ENCODE measurements around the gene TMBIM4.
A peak's percentile ranks its signal among the peaks of the same experiment; 100 is the strongest.
"Not testable (repeated sequence)": the region's sequence is repeated elsewhere in the genome, so short reads cannot be mapped to it uniquely, and the experiment has no call there.

Gene TMBIM4

DNA sequence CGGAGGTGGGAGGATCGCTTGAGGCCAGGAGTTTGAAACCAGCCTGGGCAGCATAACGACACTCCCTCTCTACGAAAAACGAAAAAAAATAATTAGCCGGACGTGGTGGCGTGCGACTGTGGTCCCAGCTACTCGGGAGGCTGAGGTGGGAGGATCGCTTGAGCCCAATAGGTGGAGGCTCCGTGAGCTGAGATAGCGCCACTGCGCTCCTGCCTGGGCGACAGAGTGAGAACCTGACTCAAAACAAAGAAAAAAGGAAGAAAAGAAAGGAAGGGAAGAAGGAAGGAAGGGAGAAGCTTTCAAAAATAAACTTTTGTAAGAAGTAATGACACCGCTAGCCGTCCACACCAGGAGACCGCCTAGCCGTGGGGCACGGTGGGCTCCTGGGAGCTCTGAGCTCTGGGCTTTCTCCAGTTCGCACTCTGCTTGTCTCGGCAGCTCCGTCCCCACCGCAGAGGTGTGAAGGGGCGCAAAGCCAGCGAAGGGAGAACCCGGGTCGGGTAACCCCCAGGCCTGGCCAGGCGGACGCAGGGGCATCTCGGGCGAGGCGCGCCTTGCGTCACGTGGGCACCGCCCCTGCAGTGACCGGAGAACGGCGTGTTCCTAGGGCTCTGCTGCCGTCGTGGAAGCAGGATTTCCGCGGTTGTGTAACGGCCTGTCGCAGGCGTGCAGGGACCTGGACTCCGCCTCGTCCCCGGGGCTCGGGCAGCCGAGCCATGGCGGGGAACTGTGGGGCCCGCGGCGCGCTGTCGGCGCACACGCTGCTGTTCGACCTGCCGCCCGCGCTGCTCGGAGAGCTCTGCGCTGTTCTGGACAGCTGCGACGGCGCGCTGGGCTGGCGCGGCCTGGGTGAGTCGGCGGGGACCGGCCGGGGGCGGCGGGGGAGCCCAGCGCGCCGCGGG, 19.0 kb upstream of the TMBIM4 start, which contains the start of gene IRAK3:
IRAK3 (plus strand) TSS at position 631 of the 902 bp plus-strand sequence; CDS start at position 717, 86 bp downstream.
- TF ChIP-seq, protein P1, sequence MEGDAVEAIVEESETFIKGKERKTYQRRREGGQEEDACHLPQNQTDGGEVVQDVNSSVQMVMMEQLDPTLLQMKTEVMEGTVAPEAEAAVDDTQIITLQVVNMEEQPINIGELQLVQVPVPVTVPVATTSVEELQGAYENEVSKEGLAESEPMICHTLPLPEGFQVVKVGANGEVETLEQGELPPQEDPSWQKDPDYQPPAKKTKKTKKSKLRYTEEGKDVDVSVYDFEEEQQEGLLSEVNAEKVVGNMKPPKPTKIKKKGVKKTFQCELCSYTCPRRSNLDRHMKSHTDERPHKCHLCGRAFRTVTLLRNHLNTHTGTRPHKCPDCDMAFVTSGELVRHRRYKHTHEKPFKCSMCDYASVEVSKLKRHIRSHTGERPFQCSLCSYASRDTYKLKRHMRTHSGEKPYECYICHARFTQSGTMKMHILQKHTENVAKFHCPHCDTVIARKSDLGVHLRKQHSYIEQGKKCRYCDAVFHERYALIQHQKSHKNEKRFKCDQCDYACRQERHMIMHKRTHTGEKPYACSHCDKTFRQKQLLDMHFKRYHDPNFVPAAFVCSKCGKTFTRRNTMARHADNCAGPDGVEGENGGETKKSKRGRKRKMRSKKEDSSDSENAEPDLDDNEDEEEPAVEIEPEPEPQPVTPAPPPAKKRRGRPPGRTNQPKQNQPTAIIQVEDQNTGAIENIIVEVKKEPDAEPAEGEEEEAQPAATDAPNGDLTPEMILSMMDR (IDR thresholded peaks at IDR 0.05; ENCODE audit: insufficient read depth, low read length, poor library complexity, severe bottlenecking) = no peak
- DNase-seq (ENCODE audit: extremely low read depth, insufficient read length) = peak; percentile 52
- H3K36me3 ChIP-seq (ENCODE audit: control insufficient read depth, insufficient read depth, low read length) = no peaks in the 10 kb centered on the region
- H3K4me3 ChIP-seq (replicated peaks; ENCODE audit: low read depth, low read length) = peak within 1 kb of the TSS; percentile 50
- no peaks in the 10 kb centered on the region; the same call in 1 of the 2 replicates for H3K27me3 ChIP-seq (replicated peaks; ENCODE audit: control insufficient read depth, insufficient read depth, low read length)

DNA sequence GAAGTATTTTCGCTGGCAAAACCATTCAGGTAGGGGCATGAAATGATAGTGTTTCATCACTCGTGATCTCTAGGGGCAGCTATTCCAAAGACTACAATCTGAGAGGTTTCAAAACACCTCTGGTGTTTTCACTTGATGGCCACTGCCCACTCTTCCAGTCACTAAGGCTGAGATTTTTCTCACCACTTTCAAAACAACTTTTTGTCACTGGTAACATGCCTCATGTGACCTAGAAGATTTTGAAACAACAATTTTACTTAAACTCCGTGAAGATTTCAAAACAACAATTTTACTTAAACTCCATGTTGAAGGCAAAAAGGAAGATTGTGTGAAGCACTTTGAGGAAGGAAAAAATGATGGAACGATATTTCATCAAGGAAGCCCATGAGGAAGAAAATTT, 18.0 kb upstream of the TMBIM4 start:
- TF ChIP-seq, protein P1 (IDR thresholded peaks at IDR 0.05; ENCODE audit: insufficient read depth, low read length, poor library complexity, severe bottlenecking) = no peak
- Histone ChIP-seq H3K27me3 (replicated peaks; ENCODE audit: control insufficient read depth, insufficient read depth, low read length) (no peaks in the 10 kb centered on the region; the same call in 1 of the 2 replicates), H3K36me3 (ENCODE audit: control insufficient read depth, insufficient read depth, low read length) (no peaks in the 10 kb centered on the region), H3K4me3 (replicated peaks; ENCODE audit: low read depth, low read length) (no peak overlapping the region)
- DNase-seq (ENCODE audit: extremely low read depth, insufficient read length) = no peak

DNA sequence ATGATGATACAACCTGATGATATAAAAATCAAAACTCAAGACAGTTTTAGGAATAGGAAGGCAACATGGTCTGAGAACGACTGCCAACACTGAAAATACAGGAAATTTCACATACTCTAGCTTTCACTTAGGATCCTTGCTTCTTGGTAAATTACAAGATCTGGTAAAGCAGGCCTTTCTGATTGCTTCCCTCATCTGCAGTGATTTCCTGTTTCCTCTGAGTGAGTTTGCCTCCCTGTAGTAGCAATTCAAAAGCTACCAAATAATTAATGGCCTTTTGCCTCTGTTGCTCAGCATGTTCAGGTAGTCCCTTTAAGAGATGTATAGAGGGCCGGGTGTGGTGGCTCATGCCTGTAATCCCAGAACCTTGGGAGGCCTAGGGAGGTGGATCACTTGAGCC, 17.2 kb upstream of the TMBIM4 start:
- DNase-seq (ENCODE audit: extremely low read depth, insufficient read length) = no peak
- Histone ChIP-seq H3K27me3 (replicated peaks; ENCODE audit: control insufficient read depth, insufficient read depth, low read length) (no peaks in the 10 kb centered on the region; the same call in 1 of the 2 replicates), H3K4me3 (replicated peaks; ENCODE audit: low read depth, low read length) (no peak overlapping the region), H3K36me3 (ENCODE audit: control insufficient read depth, insufficient read depth, low read length) (no peaks in the 10 kb centered on the region)
- TF ChIP-seq, protein P1 (IDR thresholded peaks at IDR 0.05; ENCODE audit: insufficient read depth, low read length, poor library complexity, severe bottlenecking) = no peak

DNA sequence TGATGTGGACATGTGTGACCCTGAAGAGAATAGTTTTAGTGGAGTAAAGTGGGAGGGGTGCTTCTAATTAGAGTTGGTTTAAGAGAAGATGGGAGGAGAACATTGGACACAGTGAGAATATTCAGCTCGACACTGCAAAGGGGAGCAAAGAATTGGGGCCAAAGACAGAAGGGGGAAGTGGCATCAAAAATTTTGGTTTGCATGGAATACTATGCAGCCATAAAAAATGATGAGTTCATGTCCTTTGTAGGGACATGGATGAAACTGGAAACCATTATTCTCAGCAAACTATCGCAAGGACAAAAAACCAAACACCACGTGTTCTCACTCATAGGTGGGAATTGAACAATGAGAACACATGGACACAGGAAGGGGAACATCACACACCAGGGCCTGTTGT, 15.0 kb upstream of the TMBIM4 start:
- DNase-seq (ENCODE audit: extremely low read depth, insufficient read length); H3K4me3 ChIP-seq (replicated peaks; ENCODE audit: low read depth, low read length); H3K36me3 ChIP-seq (ENCODE audit: control insufficient read depth, insufficient read depth, low read length); H3K27me3 ChIP-seq (replicated peaks; ENCODE audit: control insufficient read depth, insufficient read depth, low read length): not testable (repeated sequence)

DNA sequence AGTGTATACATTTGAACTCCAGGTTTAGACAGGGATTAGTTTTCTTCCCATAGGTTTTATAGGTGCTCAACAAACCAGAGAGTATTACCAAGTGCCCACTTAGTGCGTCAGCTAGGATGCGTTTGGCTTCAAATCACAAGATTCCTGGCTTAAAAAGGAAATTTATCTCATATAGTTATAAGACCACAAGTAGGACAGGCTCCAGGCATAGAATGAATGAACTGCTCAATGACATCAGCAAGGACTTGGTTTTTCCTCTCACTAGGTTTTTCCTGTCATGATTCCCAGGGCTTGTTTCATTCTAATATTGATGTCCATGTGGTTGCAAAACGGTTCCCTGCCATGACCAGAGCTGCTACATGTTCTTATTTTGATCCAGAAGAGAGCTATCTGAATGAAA, 13.2 kb upstream of the TMBIM4 start:
- H3K36me3 ChIP-seq (ENCODE audit: control insufficient read depth, insufficient read depth, low read length) = no peaks in the 10 kb centered on the region
- no peak overlapping the region for H3K4me3 ChIP-seq (replicated peaks; ENCODE audit: low read depth, low read length)
- TF ChIP-seq, protein P1 (IDR thresholded peaks at IDR 0.05; ENCODE audit: insufficient read depth, low read length, poor library complexity, severe bottlenecking) = no peak
- no peak for DNase-seq (ENCODE audit: extremely low read depth, insufficient read length)
- no peaks in the 10 kb centered on the region for H3K27me3 ChIP-seq (replicated peaks; ENCODE audit: control insufficient read depth, insufficient read depth, low read length)

DNA sequence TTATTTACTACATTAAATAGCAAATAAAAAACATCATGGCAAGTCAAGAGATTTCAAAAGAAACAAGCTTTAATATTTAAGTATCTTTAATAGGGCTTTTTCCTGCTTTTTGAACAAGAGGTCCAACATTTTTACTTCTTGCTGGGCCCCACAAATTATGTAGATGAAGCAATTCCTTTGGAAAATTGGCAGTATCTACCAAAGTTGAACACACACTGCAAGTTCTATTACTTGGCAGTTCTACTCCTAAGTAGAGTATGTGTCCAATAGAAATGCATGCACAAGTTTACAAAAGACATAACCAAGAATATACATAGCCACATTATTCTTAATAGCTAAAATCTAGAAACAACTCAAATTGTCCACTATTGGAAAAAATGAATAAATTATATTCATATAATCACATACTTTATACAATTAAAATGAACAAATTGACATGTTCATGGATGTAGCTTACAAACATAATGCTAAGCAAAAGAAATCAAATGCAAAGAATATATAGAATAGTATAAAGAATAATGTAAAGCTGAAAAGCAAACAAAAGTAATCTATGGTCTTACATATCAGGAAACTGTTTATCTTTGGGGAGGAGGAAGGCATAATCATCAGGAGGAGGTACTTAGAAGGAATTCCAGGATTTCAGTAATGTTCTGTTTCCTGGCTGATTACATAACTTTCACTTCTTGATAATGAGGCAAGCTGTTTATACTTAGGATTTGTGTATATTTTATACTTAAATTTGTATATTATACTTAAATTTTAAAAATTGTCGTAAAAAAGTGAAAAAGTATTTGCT, 6.5 kb upstream of the TMBIM4 start:
- Histone ChIP-seq H3K27me3 (replicated peaks; ENCODE audit: control insufficient read depth, insufficient read depth, low read length) (no peaks in the 10 kb centered on the region), H3K4me3 (replicated peaks; ENCODE audit: low read depth, low read length) (no peak overlapping the region), H3K36me3 (ENCODE audit: control insufficient read depth, insufficient read depth, low read length) (no peaks in the 10 kb centered on the region)
- DNase-seq (ENCODE audit: extremely low read depth, insufficient read length) = no peak
- TF ChIP-seq, protein P1 (IDR thresholded peaks at IDR 0.05; ENCODE audit: insufficient read depth, low read length, poor library complexity, severe bottlenecking) = no peak

DNA sequence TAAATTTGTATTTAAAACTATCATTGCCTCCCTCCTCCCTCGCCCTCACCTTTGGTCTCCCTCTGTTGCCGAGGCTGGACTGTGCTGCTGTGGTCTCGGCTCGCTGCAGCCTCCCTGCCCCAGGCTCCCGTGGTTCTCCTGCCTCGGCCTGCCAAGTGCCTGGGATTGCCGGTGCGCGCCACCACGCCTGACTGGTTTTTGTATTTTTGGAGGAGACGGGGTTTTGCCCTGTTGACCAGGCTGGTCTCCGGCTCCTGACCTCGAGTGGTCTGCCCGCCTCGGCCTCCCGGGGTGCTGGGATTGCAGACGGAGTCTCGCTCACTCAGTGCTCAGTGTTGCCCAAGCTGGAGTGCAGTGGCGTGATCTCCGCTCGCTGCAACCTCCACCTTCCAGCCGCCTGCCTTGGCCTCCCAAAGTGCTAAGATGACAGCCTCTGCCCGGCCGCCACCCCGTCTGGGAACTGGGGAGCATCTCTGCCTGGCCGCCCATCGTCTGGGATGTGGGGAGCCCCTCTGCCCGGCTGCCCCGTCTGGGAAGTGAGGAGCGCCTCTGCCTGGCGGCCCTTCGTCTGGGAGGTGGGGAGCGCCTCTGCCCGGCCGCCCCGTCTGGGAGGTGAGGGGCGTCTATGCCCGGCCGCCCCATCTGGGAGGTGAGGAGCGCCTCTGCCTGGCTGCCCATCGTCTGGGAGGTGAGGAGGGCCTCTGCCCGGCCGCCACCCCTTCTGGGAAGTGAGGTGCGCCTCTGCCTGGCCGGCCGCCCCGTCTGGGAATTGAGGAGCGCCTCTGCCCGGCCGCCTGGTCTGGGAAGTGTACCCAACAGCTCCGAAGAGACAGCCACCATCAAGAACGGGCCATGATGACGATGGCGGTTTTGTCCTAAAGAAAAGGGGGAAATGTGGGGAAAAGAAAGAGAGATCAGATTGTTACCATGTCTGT, 4.9 kb upstream of the TMBIM4 start:
- H3K4me3 ChIP-seq (replicated peaks; ENCODE audit: low read depth, low read length); DNase-seq (ENCODE audit: extremely low read depth, insufficient read length); H3K36me3 ChIP-seq (ENCODE audit: control insufficient read depth, insufficient read depth, low read length); H3K27me3 ChIP-seq (replicated peaks; ENCODE audit: control insufficient read depth, insufficient read depth, low read length): not testable (repeated sequence)
